ENCODE data around the gene WDR53. TPM values are rescaled to one million over a fixed set of nuclear protein-coding genes. Genes with fewer than 3 reads are reported as not detected.
A peak's percentile ranks its signal among the peaks of the same experiment; 100 is the strongest.

Gene WDR53
- total and polyA plus RNA-seq, 9 of the 15 experiments (the other 6 are each of a cell fraction or from before 2014, with no cell fraction given), result 13.0 to 34.5 (median 20.9) TPM

DNA sequence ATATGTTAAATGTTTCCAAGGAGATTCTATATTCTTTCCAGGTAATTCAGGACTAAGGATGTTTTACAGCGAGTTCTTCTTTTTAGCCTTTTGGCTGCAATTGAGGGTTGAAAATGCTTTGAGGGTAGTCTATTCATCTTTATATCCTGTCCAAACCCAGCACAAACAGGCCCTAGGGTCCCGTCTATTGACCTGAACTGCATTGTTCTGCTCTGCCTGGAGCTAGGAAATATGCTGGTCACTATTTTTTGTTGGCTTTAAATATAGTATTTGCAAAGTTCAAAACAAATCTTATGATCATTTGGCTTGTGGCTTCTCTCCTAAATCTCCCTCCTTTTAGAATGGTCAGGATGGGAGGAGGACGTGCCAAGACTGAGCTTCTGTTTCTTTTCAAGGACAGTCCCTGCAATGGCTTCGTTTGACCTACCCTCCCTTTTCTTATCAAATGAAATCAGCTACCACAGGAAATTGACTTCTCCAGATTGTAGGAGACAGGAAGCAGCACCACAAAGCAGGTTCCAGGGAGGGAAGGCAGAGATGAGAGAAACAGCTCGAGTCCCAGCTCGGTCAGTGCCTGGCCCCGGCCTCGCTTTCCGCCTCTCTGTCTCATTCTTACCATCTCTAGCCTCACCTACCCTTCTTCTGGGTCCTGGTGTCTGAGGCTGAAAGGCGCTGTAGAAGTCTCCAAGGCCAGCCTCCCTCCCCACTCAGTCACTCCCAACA lies 43.6 kb upstream of the WDR53 start:
- Histone ChIP-seq H3K4me2 (ENCODE audit: insufficient read depth, low read length) (peak overlapping the region; percentile 54), H3K9me1 (ENCODE audit: control insufficient read depth, insufficient read depth, low read length) (no peaks in the 10 kb centered on the region), H3K9me3 (replicated peaks; ENCODE audit: control insufficient read depth, insufficient read depth, low read depth, low read length) (no peaks in the 10 kb centered on the region), H3K9ac (ENCODE audit: insufficient read depth in 1 of 2, low read depth in 2 of 2, low read length in 2 of 2) (peak overlapping the region; percentile 4 to 80; a peak in 2 of 4 replicates), H3K79me2 (ENCODE audit: control insufficient read depth, insufficient read depth, low read length) (no peaks in the 10 kb centered on the region), H3K27ac (ENCODE audit: extremely low read depth, low read depth, low read length) (peak overlapping the region; percentile 23; the same call in 2 of the 3 replicates), H3K4me1 (replicated peaks in 1 of 2; ENCODE audit: control insufficient read depth in 2 of 2, insufficient read depth in 2 of 2, low read length in 2 of 2) (peaks cover 11 to 20% of the 10 kb centered on the region in 2 experiments), H2AFZ (ENCODE audit: low read depth, low read length) (peak overlapping the region; percentile 87), H3K36me3 (ENCODE audit: control insufficient read depth, insufficient read depth, low read length) (no peaks in the 10 kb centered on the region), H4K20me1 (replicated peaks; ENCODE audit: control insufficient read depth, insufficient read depth, low read length) (no peaks in the 10 kb centered on the region), H3K27me3 (ENCODE audit: control insufficient read depth in 2 of 2, insufficient read depth in 2 of 2, low read length in 2 of 2) (no peaks in the 10 kb centered on the region), H3K4me3 (no peak overlapping the region)
- FAIRE-seq (peak; percentile 84), DNase-seq (ENCODE audit: extremely low read depth in 1 of 4, low spot score in 3 of 4) (peak; percentile 53 to 69 (median 58)), ATAC-seq (peak; percentile 75)
- in situ Hi-C loops (cut with MboI), result loop anchor here (5.0 kb wide), 1 partner anchor 70 kb away; no protein-coding TSS in a partner anchor
- WGBS (ENCODE audit: insufficient coverage, low coverage, missing lambda C conversion rate), result 25% methylated on average over 10 of the region's 10 CpGs
- BruUV-seq (replicated peaks), result no TSS peak
- intact Hi-C loops (cut with micrococcal nuclease), result no loop called here
- CTCF ChIA-PET (ENCODE audit: low intra/inter-chr PET ratio), result interaction anchor here (1.4 kb wide), 1 partner anchor 73 kb away, joined by 4 read pairs; no protein-coding TSS in a partner anchor
- POLR2A ChIA-PET, result interaction anchor here (1.0 to 1.6 kb wide), 3 partner anchors 15 to 100 kb away, joined by 3 to 6 read pairs (median 3); partner anchors contain the start of genes CEP19 and PIGX
- TF ChIP-seq, protein P1, sequence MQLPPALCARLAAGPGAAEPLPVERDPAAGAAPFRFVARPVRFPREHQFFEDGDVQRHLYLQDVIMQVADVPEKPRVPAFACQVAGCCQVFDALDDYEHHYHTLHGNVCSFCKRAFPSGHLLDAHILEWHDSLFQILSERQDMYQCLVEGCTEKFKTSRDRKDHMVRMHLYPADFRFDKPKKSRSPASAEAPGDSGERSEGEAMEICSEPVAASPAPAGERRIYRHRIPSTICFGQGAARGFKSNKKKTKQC (CRISPR knock-in tag; IDR thresholded peaks at IDR 0.05), result no peak
- TF ChIP-seq NR2C2 (CRISPR knock-in tag; IDR thresholded peaks at IDR 0.05) (no peak), NR2C2 (tag; IDR thresholded peaks at IDR 0.05) (peak; percentile 63), SREBF1 (IDR thresholded peaks at IDR 0.05; ENCODE audit: borderline replicate concordance, low read depth, low read length) (no peak), NR4A1 (CRISPR knock-in tag; IDR thresholded peaks at IDR 0.05) (no peak), NR4A1 (tag; IDR thresholded peaks at IDR 0.05) (no peak), HNRNPK (IDR thresholded peaks at IDR 0.05; ENCODE audit: low read depth, low read length, poor library complexity, severe bottlenecking) (no peak), SP1 (CRISPR knock-in tag; IDR thresholded peaks at IDR 0.05) (no peak), GATA2 (CRISPR knock-in tag; IDR thresholded peaks at IDR 0.05) (peak; percentile 84), ZNF12 (CRISPR knock-in tag; IDR thresholded peaks at IDR 0.05) (no peak), SNRNP70 (optimal IDR thresholded peaks at IDR 0.05; ENCODE audit: low read depth, low read length) (no peak), BMI1 (IDR thresholded peaks at IDR 0.05; ENCODE audit: low read length) (no peak), NONO (IDR thresholded peaks at IDR 0.05; ENCODE audit: low read depth in 2 of 2, low read length in 1 of 2) (no peak), ZNF431 (CRISPR knock-in tag; IDR thresholded peaks at IDR 0.05) (no peak), ZNF143 (CRISPR knock-in tag; IDR thresholded peaks at IDR 0.05) (no peak), ZNF140 (CRISPR knock-in tag; IDR thresholded peaks at IDR 0.05) (no peak), KLF16 (IDR thresholded peaks at IDR 0.05) (no peak)
- TF ChIP-seq, protein P2, sequence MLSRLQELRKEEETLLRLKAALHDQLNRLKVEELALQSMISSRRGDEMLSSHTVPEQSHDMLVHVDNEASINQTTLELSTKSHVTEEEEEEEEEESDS (CRISPR knock-in tag; IDR thresholded peaks at IDR 0.05), result no peak
- TF ChIP-seq, protein P3, sequence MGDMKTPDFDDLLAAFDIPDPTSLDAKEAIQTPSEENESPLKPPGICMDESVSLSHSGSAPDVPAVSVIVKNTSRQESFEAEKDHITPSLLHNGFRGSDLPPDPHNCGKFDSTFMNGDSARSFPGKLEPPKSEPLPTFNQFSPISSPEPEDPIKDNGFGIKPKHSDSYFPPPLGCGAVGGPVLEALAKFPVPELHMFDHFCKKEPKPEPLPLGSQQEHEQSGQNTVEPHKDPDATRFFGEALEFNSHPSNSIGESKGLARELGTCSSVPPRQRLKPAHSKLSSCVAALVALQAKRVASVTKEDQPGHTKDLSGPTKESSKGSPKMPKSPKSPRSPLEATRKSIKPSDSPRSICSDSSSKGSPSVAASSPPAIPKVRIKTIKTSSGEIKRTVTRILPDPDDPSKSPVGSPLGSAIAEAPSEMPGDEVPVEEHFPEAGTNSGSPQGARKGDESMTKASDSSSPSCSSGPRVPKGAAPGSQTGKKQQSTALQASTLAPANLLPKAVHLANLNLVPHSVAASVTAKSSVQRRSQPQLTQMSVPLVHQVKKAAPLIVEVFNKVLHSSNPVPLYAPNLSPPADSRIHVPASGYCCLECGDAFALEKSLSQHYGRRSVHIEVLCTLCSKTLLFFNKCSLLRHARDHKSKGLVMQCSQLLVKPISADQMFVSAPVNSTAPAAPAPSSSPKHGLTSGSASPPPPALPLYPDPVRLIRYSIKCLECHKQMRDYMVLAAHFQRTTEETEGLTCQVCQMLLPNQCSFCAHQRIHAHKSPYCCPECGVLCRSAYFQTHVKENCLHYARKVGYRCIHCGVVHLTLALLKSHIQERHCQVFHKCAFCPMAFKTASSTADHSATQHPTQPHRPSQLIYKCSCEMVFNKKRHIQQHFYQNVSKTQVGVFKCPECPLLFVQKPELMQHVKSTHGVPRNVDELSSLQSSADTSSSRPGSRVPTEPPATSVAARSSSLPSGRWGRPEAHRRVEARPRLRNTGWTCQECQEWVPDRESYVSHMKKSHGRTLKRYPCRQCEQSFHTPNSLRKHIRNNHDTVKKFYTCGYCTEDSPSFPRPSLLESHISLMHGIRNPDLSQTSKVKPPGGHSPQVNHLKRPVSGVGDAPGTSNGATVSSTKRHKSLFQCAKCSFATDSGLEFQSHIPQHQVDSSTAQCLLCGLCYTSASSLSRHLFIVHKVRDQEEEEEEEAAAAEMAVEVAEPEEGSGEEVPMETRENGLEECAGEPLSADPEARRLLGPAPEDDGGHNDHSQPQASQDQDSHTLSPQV (IDR thresholded peaks at IDR 0.05), result peak; percentile 56; the same call in 1 of the 2 replicates
